Neural progenitor cell (in vitro differentiated cells): Measurements from ENCODE around the gene C9orf50.

Source experiments
- EZH2 ChIP-seq: fragments of 200-600 bp; sonication (generic); IDR thresholded peaks from 2 replicates; pipeline ENCODE4 v1.6.1; 2017; ENCODE audit warnings: antibody characterized with exemption, mild to moderate bottlenecking, moderate library complexity
- TF ChIP-seq, protein P1 (sequence below): fragments of 200-600 bp; sonication (generic); IDR thresholded peaks from 2 replicates; pipeline ENCODE4 v1.5.1; 2017; ENCODE audit warnings: antibody characterized with exemption, mild to moderate bottlenecking

DNA sequence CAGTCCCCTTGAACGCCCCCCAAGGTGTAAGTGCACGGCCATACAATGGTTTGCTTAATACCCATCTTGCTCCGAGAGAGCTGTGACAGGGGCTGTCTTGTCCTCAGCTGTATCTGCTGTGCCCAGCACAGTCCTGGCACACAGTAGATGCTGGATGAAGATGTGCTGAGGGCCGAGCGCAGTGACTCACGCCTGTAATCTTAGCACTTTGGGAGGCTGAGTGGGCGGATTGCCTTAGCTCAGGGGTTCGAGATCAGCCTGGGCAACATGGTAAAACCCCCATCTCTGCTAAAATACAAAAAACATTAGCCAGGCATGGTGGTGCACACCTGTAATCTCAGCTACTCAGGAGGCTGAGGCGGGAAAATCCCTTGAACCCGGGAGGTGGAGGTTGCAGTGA is 53.6 kb downstream of the C9orf50 start:
- TF ChIP-seq EZH2, result no peak
- TF ChIP-seq, protein P1, sequence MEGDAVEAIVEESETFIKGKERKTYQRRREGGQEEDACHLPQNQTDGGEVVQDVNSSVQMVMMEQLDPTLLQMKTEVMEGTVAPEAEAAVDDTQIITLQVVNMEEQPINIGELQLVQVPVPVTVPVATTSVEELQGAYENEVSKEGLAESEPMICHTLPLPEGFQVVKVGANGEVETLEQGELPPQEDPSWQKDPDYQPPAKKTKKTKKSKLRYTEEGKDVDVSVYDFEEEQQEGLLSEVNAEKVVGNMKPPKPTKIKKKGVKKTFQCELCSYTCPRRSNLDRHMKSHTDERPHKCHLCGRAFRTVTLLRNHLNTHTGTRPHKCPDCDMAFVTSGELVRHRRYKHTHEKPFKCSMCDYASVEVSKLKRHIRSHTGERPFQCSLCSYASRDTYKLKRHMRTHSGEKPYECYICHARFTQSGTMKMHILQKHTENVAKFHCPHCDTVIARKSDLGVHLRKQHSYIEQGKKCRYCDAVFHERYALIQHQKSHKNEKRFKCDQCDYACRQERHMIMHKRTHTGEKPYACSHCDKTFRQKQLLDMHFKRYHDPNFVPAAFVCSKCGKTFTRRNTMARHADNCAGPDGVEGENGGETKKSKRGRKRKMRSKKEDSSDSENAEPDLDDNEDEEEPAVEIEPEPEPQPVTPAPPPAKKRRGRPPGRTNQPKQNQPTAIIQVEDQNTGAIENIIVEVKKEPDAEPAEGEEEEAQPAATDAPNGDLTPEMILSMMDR, result no peak
